ENCODE measurements around the gene ELAVL3. TPM values are rescaled to one million over a fixed set of nuclear protein-coding genes. Genes with fewer than 3 reads are reported as not detected.
"Not testable (repeated sequence)": the region's sequence is repeated elsewhere in the genome, so short reads cannot be mapped to it uniquely, and the experiment has no call there.

The ELAVL3 gene
- polyA plus RNA-seq, 4 donors = 0.08 to 0.49 (median 0.16) TPM

DNA sequence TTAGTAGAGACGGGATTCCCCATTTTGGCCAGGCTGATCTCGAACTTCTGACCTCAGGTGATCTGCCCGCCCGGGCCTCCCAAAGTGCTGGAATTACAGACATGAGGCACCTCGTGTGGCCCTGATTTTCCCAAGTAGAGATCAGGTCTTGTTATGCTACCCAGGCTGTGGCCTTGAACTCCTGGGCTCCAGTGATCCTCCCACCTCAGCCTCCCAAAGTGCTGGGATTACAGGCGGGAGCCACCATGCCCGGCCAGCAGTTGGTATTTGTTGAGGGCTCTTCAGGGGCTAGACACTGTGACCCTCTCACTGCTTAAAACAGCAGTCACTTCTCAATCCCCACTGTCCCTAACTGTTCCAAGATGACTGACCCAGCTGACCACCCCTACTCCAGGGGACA is 8.5 kb upstream of the ELAVL3 start:
- no peak for DNase-seq (ENCODE audit: low read depth in 4 of 4, low spot score in 2 of 4)

DNA sequence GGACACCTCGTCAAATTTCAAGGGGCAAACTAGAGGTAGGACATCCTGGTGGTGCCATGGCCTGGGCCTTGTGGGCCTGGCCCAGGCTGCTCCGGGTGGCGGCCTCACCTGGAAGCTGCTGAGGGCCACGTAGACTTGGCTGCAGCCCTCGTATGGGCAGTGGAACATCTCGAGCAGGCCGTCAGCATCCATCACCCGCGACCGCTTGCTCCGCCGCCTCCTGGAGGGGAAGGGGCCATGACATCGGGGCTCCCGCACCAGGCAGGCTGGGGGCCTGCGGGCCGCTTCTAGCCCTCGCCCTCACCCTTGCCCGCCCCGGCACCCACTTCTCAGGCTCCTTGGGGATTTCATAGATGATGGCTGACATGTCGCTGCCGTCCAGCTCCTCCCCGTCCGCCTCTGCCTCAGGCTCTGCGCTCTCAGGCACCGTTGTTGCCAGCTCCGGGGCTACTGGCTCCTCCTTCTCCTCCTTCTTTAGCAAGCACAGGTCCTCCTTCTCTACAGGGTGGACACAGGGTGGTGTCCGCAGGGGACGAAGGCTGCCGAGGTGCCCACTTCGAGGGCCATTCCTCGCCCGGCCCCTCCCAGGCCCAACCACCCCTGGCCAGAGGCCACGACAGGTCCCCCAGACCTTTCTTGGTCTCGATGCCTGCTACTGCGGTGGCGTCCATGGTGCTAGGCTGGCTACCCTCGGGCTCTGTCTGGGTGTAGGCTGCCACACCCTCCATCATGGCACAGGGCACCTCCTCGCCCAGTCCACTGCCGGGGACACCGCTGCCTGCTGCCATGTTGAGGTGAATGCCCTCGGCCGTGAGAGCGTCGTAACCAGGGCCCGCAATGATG is 6.0 kb upstream of the ELAVL3 start:
- DNase-seq (ENCODE audit: low read depth in 4 of 4, low spot score in 2 of 4) = no peak

DNA sequence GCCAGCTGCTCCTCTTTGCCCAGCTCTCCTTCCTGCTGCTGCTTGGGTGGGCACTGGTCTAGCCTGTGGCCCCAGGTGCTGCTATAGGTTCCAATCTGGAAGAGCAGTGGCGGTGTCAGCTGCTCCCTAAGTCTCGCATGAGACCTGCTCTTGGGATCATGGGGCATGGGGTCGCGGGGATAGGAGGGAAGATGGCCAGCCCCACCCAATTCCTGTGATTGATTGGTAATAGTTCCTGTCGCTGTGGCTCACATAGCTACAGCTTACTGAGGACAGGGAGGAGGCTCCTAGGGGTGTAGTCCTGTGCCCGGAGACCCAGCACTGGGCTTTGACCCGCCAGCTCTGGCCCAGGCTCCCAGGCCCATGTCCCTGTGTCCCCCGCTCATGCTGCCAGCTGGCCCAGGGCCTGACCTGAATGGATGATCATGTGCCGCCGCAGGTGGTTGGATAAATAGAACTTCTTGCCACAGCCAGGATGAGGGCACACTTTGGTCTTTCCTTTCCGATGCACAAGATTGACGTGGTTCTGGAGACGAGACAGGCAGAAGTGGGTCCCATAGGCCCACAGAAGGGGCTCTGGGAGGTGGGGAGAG is 4.5 kb upstream of the ELAVL3 start:
- no peak for DNase-seq (ENCODE audit: low read depth in 4 of 4, low spot score in 2 of 4)

DNA sequence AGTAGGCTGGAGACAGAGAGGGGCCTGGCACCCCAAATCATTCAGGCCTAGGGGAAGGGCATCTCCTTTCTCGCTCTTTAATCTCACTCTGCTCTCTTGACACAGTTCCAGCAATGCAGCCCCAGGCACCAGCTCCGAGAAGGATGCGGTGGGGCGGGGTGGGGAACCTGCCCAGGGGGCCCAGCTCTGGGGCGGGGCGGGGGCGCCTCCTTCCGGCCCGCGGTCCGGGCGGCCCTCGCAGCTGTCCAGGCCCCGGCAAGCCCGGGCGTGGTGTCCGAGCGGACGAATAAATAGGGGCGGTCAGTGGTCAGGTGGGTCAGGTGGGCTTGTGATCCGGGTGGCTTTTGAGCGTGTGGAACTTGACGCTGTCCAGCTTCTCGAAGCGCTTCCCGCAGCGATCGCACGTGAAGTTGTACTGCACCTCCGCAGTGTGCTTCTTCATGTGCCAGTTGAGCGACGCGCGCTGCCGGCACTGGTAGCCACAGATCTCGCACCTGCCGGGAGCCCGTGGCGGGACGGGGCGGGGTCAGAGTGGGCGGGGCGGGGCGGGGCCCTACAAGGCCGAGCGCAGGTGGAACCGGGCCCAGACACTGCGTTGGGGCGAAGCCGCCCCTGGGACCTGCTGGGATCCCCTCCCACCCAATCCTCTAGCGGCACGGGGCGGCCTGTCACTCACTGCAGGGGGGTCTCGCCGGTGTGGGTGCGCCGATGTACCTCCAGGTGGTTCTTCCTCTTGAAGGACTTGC is 2.7 kb upstream of the ELAVL3 start:
- no peak for DNase-seq (ENCODE audit: low read depth in 4 of 4, low spot score in 2 of 4)

DNA sequence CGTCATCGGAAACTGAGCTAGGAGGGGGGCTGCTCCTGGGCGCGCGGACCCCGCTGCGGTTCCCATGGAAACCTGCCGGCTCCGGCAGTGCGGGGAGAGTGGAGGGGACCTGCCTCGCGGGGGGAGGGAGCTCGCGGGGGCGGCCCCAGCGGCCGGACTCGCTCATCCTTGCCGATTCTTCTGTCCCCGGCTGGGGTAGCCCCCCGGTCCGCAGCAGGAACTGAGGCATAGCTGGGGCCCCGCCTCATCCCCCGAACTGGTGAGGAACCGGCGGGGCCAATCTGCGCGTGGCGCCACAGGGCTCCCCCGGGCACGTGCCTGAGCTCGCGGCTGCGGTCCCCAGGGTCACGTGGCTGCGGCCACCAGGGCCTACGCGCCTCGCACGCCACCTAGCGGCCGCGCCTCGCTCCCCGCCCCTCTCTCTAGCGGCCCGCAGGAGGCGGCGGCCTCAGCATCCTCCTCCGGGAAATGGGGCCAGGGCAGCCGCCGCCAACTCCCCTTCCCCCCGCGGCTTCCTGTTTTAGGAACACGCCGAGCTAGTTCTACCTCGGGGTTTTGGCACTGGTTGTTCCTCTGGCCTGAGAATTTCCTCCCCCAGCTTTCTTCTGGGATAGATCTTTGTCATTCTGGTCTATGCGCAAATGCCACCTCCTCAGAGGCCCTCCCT is 1.7 kb upstream of the ELAVL3 start:
- peak in 2 of 4 donors; percentile 40 to 42 for DNase-seq (ENCODE audit: low read depth in 4 of 4, low spot score in 2 of 4)

DNA sequence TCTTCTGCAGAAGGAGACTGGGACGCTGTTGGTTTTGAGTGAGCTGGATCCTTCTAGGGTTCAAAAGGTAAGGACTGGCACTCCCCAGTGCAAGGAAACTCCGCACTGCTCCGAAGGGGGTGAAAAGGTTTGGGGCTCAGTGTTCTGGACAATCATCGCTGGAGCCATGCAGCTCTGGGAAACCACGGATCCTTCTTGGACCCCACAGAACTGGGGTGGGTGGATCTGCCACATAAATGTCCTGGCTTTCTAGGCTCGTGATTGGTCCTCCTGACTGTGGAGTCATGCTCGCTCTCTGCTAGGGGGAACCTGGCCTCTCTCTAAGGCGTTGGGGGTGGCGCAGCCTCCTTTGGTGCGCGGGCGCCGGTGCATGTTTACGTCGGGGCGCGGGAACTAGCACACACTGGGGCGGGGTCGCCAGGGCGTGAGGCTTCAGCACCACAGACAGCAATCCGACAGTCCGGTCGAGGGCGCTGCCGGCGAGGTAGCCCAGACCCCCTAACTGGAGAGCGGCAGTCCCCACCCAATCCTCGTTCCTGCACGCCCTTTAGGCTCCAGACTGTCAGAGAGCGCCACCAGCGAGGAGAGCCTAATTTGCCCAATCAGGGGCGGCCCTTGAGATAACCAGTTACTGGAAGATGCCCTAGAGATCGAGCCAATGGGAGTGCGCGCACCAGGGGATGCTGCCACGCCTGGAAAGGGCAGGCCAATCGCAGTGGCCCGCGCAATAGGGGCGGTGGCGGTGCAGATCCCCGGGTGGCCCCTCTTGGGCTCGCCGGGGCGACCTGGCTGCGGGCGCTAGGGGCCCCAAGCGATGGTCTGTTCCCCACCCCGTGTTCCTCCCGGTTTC is 913 bp upstream of the ELAVL3 start:
- DNase-seq (ENCODE audit: low read depth in 4 of 4, low spot score in 2 of 4) = peak in 3 of 4 donors; percentile 19 to 23 (median 23)

DNA sequence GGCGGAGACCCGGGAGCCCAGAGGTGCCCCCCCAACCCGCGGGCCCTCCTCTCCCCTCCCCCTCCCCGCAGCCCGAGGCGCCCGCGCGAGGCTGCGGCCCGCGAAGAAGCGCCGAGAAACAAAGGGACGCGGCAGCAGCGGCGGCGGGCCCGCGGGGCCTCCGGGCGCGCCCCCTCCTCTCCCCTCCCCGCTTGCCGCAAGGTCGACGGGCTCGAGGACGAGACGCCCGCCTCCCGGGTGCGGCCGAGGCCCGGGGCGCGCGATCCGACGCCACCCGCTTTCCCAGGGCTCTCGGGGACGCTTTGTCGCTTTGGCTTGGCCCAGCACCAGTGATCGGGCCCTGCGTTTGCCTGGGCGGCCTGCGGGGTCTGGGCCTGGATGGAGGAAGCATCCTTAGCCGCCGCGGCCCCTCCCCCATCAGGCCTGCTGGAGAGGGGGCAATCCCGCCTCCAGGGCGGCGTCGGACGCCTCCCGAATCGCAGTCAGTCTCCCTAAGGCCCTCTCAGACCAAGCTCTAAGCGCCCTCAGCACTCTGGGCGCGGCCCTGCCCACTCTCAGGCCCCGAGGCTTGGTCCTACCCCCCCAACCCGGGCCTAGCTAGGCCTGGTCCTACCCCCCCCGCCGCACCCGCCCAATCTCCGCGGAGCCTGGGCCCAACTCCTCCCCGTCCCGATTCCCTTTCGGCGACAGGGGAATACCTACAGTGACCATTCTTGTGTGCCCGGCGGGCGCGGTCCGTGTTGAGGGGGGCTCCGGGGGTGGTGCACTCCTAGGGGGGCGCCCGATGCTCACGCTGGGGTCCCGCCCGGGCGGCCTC is 740 bp downstream of the ELAVL3 start:
- no peak for DNase-seq (ENCODE audit: low read depth in 4 of 4, low spot score in 2 of 4)

DNA sequence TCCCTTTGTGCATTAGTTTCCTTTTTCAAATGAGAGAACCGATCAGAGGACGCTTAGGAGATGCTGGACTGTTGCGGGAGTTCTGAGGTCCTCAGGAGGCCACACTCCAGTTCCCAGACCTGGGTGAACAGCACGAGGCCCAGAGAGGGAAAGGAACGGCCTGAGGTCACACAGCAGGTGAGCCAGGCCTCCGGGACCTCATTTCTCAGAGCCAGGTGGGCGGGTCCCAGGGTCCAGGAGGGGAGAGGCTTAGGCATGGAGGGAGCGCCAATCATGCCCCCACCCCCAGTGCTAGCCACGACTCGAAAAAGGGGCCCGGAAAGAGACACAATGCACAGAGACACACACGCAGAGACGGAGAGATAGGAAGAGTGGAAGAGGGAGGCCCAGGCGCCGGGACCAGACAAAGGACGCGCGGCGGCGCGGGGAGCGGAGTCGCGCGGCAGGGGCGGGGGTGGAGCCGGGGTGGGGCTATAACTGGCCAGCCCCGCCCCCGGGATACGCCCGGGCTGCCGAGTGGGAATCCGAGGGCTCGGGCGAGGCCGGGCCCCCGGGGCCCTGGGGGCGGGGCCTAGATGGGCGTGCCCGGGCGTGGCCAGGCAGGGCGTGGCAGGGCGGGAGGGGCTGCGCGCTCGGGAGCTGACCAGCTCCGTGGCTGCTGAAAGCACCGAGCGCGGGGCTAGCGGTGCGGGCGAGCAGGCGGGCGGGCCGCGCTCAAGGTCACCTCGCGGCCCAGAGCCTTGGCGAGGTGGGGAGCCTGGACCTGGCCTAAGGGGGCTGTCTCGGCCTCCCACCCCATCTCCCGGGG is 1.6 kb downstream of the ELAVL3 start:
- DNase-seq (ENCODE audit: low read depth in 4 of 4, low spot score in 2 of 4) = no peak

DNA sequence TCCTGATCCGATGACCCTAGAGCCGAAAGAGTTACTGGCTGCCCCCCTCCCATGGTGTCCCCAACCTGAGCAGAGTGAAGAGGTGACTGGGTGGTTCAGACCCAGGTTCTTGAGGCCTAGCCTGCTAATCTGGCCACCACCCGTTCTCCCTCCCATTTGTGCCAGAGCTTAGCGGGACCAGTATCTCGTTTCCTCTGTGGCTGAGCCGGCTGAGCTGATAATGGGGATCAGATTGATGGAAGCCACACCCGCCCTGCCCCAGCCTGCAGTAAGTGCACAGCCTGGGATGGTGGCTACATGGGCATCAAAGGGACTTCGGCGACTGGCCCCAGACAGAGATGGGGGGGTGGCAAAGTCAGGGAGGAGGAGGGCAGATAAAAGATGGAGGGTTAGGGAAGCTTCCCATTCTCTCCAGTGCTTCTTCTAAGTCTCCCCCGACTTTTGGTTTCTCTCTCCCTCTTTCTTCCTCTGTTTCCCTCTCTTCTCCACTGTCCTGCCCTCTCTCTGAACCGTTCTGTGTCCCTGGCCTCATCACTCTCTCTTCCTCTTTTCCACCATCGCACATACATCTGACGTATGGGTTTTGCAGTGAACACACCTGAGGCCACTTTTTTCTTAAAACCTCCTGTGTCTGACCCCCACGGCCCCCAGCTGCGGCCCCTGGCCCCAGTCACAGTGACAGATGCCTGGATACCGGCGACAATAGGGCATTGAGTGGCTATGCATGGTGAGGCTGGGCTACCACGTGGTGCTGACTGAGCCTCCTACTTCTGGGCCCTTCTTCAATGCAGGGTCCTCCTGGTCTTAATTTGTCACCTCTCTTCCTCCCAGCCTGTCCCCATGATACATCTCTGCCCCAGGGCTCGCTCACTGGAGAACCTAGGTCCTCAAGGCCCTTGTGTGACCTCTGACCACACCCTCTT is 2.4 kb downstream of the ELAVL3 start:
- DNase-seq (ENCODE audit: low read depth in 4 of 4, low spot score in 2 of 4) = no peak

DNA sequence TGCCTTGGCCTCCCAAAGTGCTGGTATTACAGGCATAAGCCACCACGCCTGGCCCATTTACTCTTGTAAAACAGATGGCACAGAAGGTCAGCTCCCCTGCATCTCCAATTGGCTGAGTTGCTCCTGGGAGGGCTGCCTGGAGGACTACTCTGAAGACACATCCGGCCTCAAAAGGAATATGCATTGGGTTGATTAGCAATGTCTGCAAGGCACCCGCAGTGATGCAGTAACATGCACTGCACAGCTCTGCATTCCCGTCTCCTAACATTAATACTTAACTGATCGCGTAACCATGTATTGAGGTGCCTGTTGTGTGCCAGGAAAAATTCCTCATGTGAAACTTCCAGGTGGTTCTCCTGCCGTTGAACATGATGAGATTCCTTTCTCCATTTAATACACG is 5.0 kb downstream of the ELAVL3 start:
- no peak for DNase-seq (ENCODE audit: low read depth in 4 of 4, low spot score in 2 of 4)

DNA sequence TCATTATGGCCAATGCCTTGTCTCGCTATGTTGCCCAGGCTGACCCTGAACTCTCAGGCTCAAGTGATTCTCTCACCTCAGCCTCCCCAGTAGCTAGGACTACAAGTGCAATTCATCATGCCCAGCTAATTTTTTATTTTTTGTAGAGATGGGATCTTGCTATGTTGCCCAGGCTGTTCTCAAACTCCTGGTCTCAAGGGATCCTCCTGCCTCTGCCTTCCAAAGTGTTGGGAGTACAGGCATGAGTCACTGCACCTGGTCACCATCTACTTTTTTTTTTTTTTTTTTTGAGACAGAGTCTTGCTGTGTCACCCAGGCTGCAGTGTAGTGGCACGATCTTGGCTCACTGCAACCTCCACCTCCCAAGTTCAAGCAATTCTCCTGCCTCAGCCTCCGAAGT is 5.5 kb downstream of the ELAVL3 start:
- DNase-seq (ENCODE audit: low read depth in 4 of 4, low spot score in 2 of 4) = not testable (repeated sequence)

DNA sequence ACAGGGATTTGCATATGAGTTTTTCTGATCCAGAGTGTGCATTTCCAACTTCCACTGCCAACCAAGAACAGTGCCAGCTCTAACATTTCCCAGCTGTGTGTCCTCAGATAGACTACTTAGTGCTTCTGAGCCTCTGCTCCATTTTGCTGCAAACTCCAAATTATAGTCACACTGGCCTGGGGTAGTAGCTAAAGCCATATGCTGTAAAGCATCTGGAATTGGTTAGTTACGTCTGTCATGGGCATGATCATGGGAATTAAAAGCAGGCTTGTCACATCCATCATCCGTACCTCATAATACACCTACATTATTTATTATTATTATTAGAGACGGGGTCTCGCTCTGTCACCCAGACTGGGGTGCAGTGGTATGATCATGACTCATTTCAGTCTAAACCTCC is 7.1 kb downstream of the ELAVL3 start:
- DNase-seq (ENCODE audit: low read depth in 4 of 4, low spot score in 2 of 4) = no peak

DNA sequence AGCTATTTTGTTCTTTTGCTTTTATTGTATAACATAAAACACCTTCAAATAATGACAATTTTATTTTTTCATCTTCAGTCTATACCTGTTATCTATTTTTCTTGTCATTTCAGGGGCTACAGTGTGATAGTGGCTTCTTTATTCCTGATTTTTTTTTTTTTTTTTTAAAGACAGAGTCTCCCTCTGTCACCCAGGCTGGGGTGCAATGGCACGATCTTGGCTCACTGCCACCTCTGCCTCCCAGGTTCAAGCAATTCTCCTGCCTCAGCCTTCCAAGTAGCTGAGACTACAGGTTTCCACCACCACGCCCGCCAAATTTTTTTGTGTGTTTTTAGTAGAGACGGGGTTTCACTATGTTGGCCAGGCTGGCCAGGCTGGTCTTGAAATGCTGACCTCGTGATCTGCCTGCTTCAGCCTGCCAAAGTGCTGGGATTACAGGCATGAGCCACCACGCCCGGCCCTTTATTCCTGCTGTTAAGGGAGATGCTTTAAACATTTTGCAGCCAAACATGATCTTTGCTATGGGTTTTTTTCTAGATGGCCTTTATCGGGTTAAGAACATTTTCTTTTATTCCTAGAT is 12.5 kb downstream of the ELAVL3 start:
- not testable (repeated sequence) for DNase-seq (ENCODE audit: low read depth in 4 of 4, low spot score in 2 of 4)

DNA sequence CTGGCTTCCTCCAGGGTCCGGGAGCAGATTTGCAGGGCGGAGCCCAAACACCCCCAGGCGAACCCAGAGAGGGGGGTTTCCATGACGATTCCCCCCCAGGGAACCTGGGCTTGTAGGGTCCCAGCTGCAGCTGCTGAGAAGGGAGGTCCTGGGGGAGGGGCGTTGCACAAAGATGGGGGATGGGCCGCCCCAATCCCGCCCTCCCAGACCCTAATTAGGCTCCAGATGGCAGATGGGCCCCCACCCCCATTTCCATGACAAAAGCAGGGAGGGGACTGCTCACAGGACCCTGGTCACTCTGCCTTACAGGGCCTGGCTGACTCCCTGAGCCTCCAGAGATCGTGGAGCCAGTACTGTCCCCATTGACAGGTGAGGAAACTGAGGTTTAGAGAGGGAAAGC is 15.2 kb downstream of the ELAVL3 start:
- no peak for DNase-seq (ENCODE audit: low read depth in 4 of 4, low spot score in 2 of 4)

DNA sequence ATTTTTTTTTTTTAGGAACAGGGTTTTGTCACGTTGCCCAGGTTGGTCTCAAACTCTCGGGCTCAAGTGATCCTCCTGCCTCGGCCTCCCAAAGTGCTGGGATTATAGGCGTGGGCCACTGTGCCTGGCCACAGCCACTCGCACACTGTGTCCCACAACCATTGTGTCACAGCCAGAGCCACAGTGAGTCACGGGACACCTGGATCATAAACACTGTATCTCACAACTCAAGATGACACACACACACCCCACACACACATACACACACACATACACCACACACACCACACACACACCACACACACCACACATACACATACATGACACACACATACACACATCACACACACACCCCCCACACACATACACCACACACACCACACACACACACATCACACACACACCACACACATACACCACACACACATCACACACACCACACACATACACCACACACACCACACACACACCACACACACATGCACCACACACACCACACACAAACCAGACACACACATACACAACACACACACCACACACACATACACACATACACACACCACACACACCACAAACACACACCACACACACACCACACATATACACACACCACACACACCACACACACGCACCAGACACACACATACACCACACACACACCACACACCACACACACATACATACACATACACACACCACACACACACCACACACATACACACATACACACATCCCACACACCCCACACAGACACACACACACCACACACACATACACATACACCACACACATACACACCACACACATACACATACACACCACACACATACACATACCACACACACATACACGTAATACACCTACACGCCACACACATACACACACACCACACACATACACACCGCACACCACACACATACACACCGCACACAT is 16.2 kb downstream of the ELAVL3 start:
- DNase-seq (ENCODE audit: low read depth in 4 of 4, low spot score in 2 of 4) = no peak

DNA sequence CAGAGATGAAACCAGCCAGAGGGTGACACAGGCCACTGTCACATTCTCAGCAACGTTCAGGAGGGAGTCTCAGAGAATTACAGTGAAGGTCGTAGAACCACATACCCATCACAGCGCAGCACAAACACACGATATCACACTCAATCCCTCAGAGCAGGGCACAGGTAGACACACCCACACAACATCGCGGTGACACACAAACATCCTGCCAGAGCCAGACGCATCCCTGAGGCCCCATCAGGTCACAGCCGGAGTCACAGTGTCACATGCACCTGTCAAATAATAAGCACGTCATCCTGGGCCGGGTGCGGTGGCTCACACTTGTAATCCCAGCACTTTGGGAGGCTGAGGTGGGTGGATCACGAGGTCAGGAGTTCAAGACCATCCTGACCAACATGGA is 17.5 kb downstream of the ELAVL3 start:
- DNase-seq (ENCODE audit: low read depth in 4 of 4, low spot score in 2 of 4) = no peak

Data from left renal cortex interstitium (tissue), 4 donors.